HepG2 (cell line): ENCODE data around the gene TRAPPC3. TPM values are rescaled to one million over a fixed set of nuclear protein-coding genes. Genes with fewer than 3 reads are reported as not detected.

ENCODE experiments used
- ARID2 ChIP-seq: sonication (generic); formaldehyde crosslinking; IDR thresholded peaks from 2 replicates; pipeline ENCODE4 v1.8.1; 2022; ENCODE audit warnings: mild to moderate bottlenecking, missing genetic modification reagents, borderline replicate concordance
- ARNT2 ChIP-seq: sonication (generic); formaldehyde crosslinking; IDR thresholded peaks from 2 replicates; pipeline ENCODE4 v1.8.0; 2022; ENCODE audit warnings: mild to moderate bottlenecking, low read depth, missing genetic modification reagents, moderate library complexity
- BCL6 ChIP-seq: IDR thresholded peaks from 2 replicates; pipeline ENCODE4 v1.6.1; 2016; ENCODE audit warnings: missing genetic modification reagents, missing compliant biosample characterization
- CBX2 ChIP-seq, 2 experiments: fragments of 200-600 bp in 1 of 2; sonication (generic); formaldehyde crosslinking in 1 of 2; IDR thresholded peaks; 2 replicates each; pipeline versions ENCODE4 v1.7.0 to v1.8.1; 2018 to 2022; ENCODE audit warnings: low read depth in 2 of 2, low read length in 1 of 2, mild to moderate bottlenecking in 1 of 2, missing genetic modification reagents in 1 of 2
- HMG20A ChIP-seq: IDR thresholded peaks from 2 replicates; pipeline ENCODE4 v1.6.1; 2016; ENCODE audit warnings: borderline replicate concordance
- MAFG ChIP-seq: sonication (generic); formaldehyde crosslinking; IDR thresholded peaks from 2 replicates; pipeline ENCODE4 v1.5.1; 2020; ENCODE audit warnings: mild to moderate bottlenecking, missing genetic modification reagents
- PHF5A ChIP-seq: IDR thresholded peaks from one replicate; pipeline ENCODE4 v1.6.1; 2018; ENCODE audit warnings: low read depth, missing genetic modification reagents; ENCODE audit not compliant: unreplicated experiment
- RBM39 ChIP-seq: fragments of 200-400 bp; formaldehyde crosslinking; IDR thresholded peaks from one replicate; pipeline ENCODE4 v1.6.1; 2018; ENCODE audit warnings: antibody characterized with exemption, mild to moderate bottlenecking, low read depth, low read length; ENCODE audit not compliant: poor library complexity, severe bottlenecking
- RFXANK ChIP-seq: IDR thresholded peaks from 2 replicates; pipeline ENCODE4 v1.6.1; 2016
- RORA ChIP-seq: sonication (generic); formaldehyde crosslinking; IDR thresholded peaks from 2 replicates; pipeline ENCODE4 v1.5.0; 2020; ENCODE audit warnings: mild to moderate bottlenecking, missing genetic modification reagents, moderate library complexity
- SCMH1 ChIP-seq: sonication (generic); formaldehyde crosslinking; IDR thresholded peaks from 2 replicates; pipeline ENCODE4 v1.9.0; 2021; ENCODE audit warnings: missing genetic modification reagents, mild to moderate bottlenecking, borderline replicate concordance
- SPEN ChIP-seq: sonication (generic); formaldehyde crosslinking; IDR thresholded peaks from 2 replicates; pipeline ENCODE4 v1.5.1; 2020; ENCODE audit warnings: low read depth, mild to moderate bottlenecking, missing genetic modification reagents
- TSC22D2 ChIP-seq: sonication (generic); formaldehyde crosslinking; IDR thresholded peaks from 2 replicates; pipeline ENCODE4 v1.5.1; 2020; ENCODE audit warnings: missing genetic modification reagents, mild to moderate bottlenecking, borderline replicate concordance
- WIZ ChIP-seq: sonication (generic); formaldehyde crosslinking; IDR thresholded peaks from 2 replicates; pipeline ENCODE4 v1.5.1; 2020; ENCODE audit warnings: mild to moderate bottlenecking, missing genetic modification reagents
- XBP1 ChIP-seq: sonication (generic); formaldehyde crosslinking; IDR thresholded peaks from 2 replicates; pipeline ENCODE4 v1.5.0; 2020; ENCODE audit warnings: missing genetic modification reagents
- ZNF225 ChIP-seq: sonication (generic); formaldehyde crosslinking; IDR thresholded peaks from 2 replicates; pipeline ENCODE4 v1.4.0; 2020; ENCODE audit warnings: mild to moderate bottlenecking, missing genetic modification reagents
- ZNF3 ChIP-seq: IDR thresholded peaks from 2 replicates; pipeline ENCODE4 v1.7.0; 2017; ENCODE audit warnings: inconsistent platforms
- ZNF547 ChIP-seq: sonication (generic); formaldehyde crosslinking; IDR thresholded peaks from 2 replicates; pipeline ENCODE4 v1.5.1; 2020; ENCODE audit warnings: mild to moderate bottlenecking, missing genetic modification reagents
- ZNF552 ChIP-seq: sonication (generic); formaldehyde crosslinking; IDR thresholded peaks from 2 replicates; pipeline ENCODE4 v1.9.0; 2022; ENCODE audit warnings: missing genetic modification reagents, mild to moderate bottlenecking, borderline replicate concordance
- ZNF557 ChIP-seq: sonication (generic); formaldehyde crosslinking; IDR thresholded peaks from 2 replicates; pipeline ENCODE4 v1.4.0; 2020; ENCODE audit warnings: missing genetic modification reagents
- ZNF569 ChIP-seq: sonication (generic); formaldehyde crosslinking; IDR thresholded peaks from 2 replicates; pipeline ENCODE4 v1.5.0; 2020; ENCODE audit warnings: mild to moderate bottlenecking, missing genetic modification reagents, moderate library complexity, borderline replicate concordance
- ZNF768 ChIP-seq: sonication (generic); formaldehyde crosslinking; IDR thresholded peaks from 2 replicates; pipeline ENCODE4 v1.4.0; 2020; ENCODE audit warnings: missing genetic modification reagents
- ZNF780A ChIP-seq: sonication (generic); formaldehyde crosslinking; IDR thresholded peaks from 2 replicates; pipeline ENCODE4 v1.8.0; 2022; ENCODE audit warnings: mild to moderate bottlenecking, missing genetic modification reagents, moderate library complexity
- polyA plus RNA-seq, 8 experiments: library from polyadenylated mRNA; depleted of rRNA in 3 of 8; stranded (reverse) in 7 of 8; unstranded in 1 of 8; fragments of >200 nt; fragmentation: Illumina TruSeq in 4 of 8; extraction: Trizol in 4 of 8; gene quantifications; 2 replicates each; pipeline versions ENCODE4 v1.2.1 to v1.2.3, GENCODE V29; 2011 to 2016; ENCODE audit warnings: low read depth in 4 of 8, missing spikeins in 1 of 8, mixed read lengths in 1 of 8; ENCODE audit not compliant: insufficient read depth in 1 of 8
- total RNA-seq, 5 experiments: library from RNA; depleted of rRNA; stranded (reverse); fragments of >200 nt; fragmentation: Illumina TruSeq; extraction: Trizol; gene quantifications; 2 replicates each; pipeline ENCODE4 v1.2.3, GENCODE V29; 2016; ENCODE audit warnings: low read depth in 1 of 5
- TF ChIP-seq, protein P1 (sequence below): sonication (generic); formaldehyde crosslinking; IDR thresholded peaks from 2 replicates; pipeline ENCODE4 v1.4.0; 2020; ENCODE audit warnings: missing genetic modification reagents
- TF ChIP-seq, protein P2 (sequence below): IDR thresholded peaks from 2 replicates; pipeline ENCODE4 v1.6.1; 2016; ENCODE audit warnings: missing genetic modification reagents, missing compliant biosample characterization

The TRAPPC3 gene
- total and polyA plus RNA-seq, 2 of the 13 experiments (the other 11 are each of a cell fraction or from before 2014, with no cell fraction given) = 53.7 to 62.4 TPM

DNA sequence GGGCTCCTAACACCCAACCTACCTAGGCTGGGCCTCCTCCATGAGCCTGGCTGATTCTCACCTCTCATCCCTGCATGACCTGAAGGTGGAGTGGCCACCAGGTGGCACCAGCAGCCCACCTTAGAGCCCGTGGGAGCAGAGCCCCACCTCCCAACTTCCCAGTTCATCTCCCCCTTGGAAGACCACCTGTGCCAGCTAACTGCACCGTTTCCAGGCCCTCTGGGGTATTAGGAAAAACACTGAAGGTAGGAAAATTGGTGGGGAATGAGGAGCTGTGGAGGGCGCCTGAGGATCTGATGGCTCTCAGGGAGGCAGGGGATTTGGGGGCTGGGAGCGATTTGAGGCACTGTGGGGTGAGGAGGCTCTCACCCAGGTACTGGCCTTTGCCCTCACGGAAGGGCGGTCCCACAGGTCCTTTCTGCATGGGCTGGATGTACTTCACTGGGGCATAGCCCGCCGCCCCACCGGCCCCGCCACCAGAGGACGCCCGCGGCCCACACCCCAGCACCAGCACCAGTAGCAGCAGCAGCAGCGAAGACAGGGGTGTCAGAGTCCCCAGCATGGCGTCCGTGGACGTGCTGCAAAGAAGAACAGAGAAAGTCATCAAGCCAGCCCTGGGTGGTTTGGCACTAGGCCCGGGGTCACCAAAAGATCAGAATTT is 49.5 kb downstream of the TRAPPC3 start (continued):
- TF ChIP-seq, protein P1, sequence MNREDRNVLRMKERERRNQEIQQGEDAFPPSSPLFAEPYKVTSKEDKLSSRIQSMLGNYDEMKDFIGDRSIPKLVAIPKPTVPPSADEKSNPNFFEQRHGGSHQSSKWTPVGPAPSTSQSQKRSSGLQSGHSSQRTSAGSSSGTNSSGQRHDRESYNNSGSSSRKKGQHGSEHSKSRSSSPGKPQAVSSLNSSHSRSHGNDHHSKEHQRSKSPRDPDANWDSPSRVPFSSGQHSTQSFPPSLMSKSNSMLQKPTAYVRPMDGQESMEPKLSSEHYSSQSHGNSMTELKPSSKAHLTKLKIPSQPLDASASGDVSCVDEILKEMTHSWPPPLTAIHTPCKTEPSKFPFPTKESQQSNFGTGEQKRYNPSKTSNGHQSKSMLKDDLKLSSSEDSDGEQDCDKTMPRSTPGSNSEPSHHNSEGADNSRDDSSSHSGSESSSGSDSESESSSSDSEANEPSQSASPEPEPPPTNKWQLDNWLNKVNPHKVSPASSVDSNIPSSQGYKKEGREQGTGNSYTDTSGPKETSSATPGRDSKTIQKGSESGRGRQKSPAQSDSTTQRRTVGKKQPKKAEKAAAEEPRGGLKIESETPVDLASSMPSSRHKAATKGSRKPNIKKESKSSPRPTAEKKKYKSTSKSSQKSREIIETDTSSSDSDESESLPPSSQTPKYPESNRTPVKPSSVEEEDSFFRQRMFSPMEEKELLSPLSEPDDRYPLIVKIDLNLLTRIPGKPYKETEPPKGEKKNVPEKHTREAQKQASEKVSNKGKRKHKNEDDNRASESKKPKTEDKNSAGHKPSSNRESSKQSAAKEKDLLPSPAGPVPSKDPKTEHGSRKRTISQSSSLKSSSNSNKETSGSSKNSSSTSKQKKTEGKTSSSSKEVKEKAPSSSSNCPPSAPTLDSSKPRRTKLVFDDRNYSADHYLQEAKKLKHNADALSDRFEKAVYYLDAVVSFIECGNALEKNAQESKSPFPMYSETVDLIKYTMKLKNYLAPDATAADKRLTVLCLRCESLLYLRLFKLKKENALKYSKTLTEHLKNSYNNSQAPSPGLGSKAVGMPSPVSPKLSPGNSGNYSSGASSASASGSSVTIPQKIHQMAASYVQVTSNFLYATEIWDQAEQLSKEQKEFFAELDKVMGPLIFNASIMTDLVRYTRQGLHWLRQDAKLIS (CRISPR knock-in tag) = no peak
- TF ChIP-seq WIZ (no peak), XBP1 (CRISPR knock-in tag) (no peak), SPEN (no peak), ZNF569 (no peak), ZNF768 (CRISPR knock-in tag) (peak; percentile 57; the same call in 1 of the 2 replicates), ZNF552 (CRISPR knock-in tag) (no peak), ZNF547 (CRISPR knock-in tag) (no peak; the same call in 1 of the 2 replicates), TSC22D2 (CRISPR knock-in tag) (0 out of 2 replicates have a peak, but pooled peaks have one; percentile 5), RBM39 (no peak), SCMH1 (CRISPR knock-in tag) (no peak), PHF5A (CRISPR knock-in tag) (no peak), RFXANK (CRISPR knock-in tag) (no peak), MAFG (CRISPR knock-in tag) (no peak), ZNF557 (no peak), ARNT2 (CRISPR knock-in tag) (no peak), RORA (CRISPR knock-in tag) (no peak), CBX2 (IDR thresholded peaks at IDR 0.05; ENCODE audit: low read depth, low read length) (no peak), CBX2 (CRISPR knock-in tag; IDR thresholded peaks at IDR 0.05; ENCODE audit: low read depth) (no peak), ARID2 (CRISPR knock-in tag) (no peak), BCL6 (CRISPR knock-in tag) (no peak), HMG20A (CRISPR knock-in tag) (no peak), ZNF3 (CRISPR knock-in tag) (no peak), ZNF225 (CRISPR knock-in tag) (no peak), ZNF780A (CRISPR knock-in tag) (no peak)
- TF ChIP-seq, protein P2, sequence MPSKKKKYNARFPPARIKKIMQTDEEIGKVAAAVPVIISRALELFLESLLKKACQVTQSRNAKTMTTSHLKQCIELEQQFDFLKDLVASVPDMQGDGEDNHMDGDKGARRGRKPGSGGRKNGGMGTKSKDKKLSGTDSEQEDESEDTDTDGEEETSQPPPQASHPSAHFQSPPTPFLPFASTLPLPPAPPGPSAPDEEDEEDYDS (CRISPR knock-in tag) = no peak; the same call in 1 of the 2 replicates
